H1 (cell line): ENCODE measurements around the gene CEP95. TPM values are rescaled to one million over a fixed set of nuclear protein-coding genes. Genes with fewer than 3 reads are reported as not detected.

ENCODE experiments used
- CTCF ChIA-PET: fragments of 300-600 bp; sonication (Branson Sonifier 250); formaldehyde crosslinking; loops from one replicate; lab custom pipeline; 2021; ENCODE audit not compliant: partially characterized antibody; lab: Charles Lee
- POLR2A ChIA-PET: fragments of 300-600 bp; sonication (Branson Sonifier 250); formaldehyde crosslinking; loops from one replicate; lab custom pipeline; 2021; ENCODE audit warnings: inconsistent platforms; ENCODE audit not compliant: partially characterized antibody; lab: Charles Lee
- DNase-seq, 2 experiments: peaks; one replicate each; pipeline versions ENCODE4 v3.0.0 to v3.0.0-alpha.2; 2010 to 2022; ENCODE audit warnings: low spot score in 2 of 2, low read depth in 1 of 2, mixed read lengths in 1 of 2
- FAIRE-seq: peaks from 2 replicates; lab custom pipeline; 2011; peaks lifted over from hg19 to GRCh38; lab: Jason Lieb, UNC
- H2AFZ ChIP-seq: 2 replicates; pipeline ENCODE4 v1.8.1; 2012; ENCODE audit warnings: low read length, inconsistent platforms
- H2AK5ac ChIP-seq: 2 replicates; pipeline ENCODE4 v1.6.1; 2013; ENCODE audit warnings: low read depth, low read length
- H2BK120ac ChIP-seq: replicated peaks from 2 replicates; pipeline ENCODE3; 2013; ENCODE audit warnings: low read depth, low read length, inconsistent platforms
- H2BK12ac ChIP-seq: 2 replicates; pipeline ENCODE4 v1.6.1; 2013; ENCODE audit warnings: low read depth, low read length
- H2BK15ac ChIP-seq: 2 replicates; pipeline ENCODE4 v1.6.1; 2013; ENCODE audit warnings: low read length
- H2BK20ac ChIP-seq: 2 replicates; pipeline ENCODE4 v1.6.1; 2013; ENCODE audit warnings: low read length
- H2BK5ac ChIP-seq: 2 replicates; pipeline ENCODE4 v1.6.1; 2013; ENCODE audit warnings: low read depth, low read length
- H3K14ac ChIP-seq: 2 replicates; pipeline ENCODE4 v1.6.1; 2013; ENCODE audit warnings: inconsistent platforms; ENCODE audit not compliant: insufficient read length
- H3K18ac ChIP-seq: 2 replicates; pipeline ENCODE4 v1.6.1; 2013; ENCODE audit warnings: low read length; ENCODE audit errors: extremely low read depth
- H3K23ac ChIP-seq: 2 replicates; pipeline ENCODE4 v1.6.1; 2013; ENCODE audit warnings: inconsistent platforms; ENCODE audit not compliant: insufficient read length
- H3K23me2 ChIP-seq: 2 replicates; pipeline ENCODE4 v1.6.1; 2013; ENCODE audit warnings: low read depth, low read length
- H3K27ac ChIP-seq: 2 replicates; pipeline ENCODE4 v1.6.1; 2011; ENCODE audit warnings: low read depth, low read length, inconsistent platforms
- H3K27me3 ChIP-seq, 4 experiments: replicated peaks in 1 of 4; 1 replicate in 1 of 4; 2 replicates in 3 of 4; pipeline versions ENCODE4 v1.6.1 to v1.8.1; 2011 to 2013; ENCODE audit warnings: low read length in 3 of 4, mild to moderate bottlenecking in 3 of 4, inconsistent platforms in 2 of 4, mixed read lengths in 2 of 4, moderate library complexity in 1 of 4; ENCODE audit not compliant: control insufficient read depth in 3 of 4, insufficient read depth in 3 of 4; ENCODE audit errors: extremely low read depth in 1 of 4
- H3K36me3 ChIP-seq, 4 experiments: 2 replicates each; pipeline versions ENCODE4 v1.6.1 to v1.8.1; 2011 to 2013; ENCODE audit warnings: mild to moderate bottlenecking in 4 of 4, low read length in 3 of 4, moderate library complexity in 2 of 4, control low read depth in 1 of 4, inconsistent platforms in 1 of 4; ENCODE audit not compliant: insufficient read depth in 4 of 4, control insufficient read depth in 2 of 4
- H3K4ac ChIP-seq: replicated peaks from 2 replicates; pipeline ENCODE3; 2013; ENCODE audit warnings: low read length, low read depth, mixed read lengths, inconsistent platforms; ENCODE audit not compliant: insufficient read length
- H3K4me1 ChIP-seq, 4 experiments: replicated peaks in 1 of 4; 1 replicate in 1 of 4; 2 replicates in 3 of 4; pipeline versions ENCODE4 v1.6.1 to v1.8.1; 2011 to 2013; ENCODE audit warnings: low read length in 3 of 4, inconsistent platforms in 2 of 4, mixed read lengths in 1 of 4; ENCODE audit not compliant: insufficient read depth in 4 of 4, control insufficient read depth in 3 of 4
- H3K4me2 ChIP-seq, 2 experiments: 2 replicates each; pipeline versions ENCODE4 v1.6.1 to v1.8.1; 2011 to 2013; ENCODE audit warnings: low read depth in 2 of 2, low read length in 2 of 2, control low read depth in 1 of 2, inconsistent platforms in 1 of 2, mild to moderate bottlenecking in 1 of 2; ENCODE audit not compliant: insufficient read depth in 1 of 2
- H3K4me3 ChIP-seq, 4 experiments: fragments of 200-600, 300-600 bp in 1 of 4; sonication (generic), shearing (Covaris generic), sonication (Bioruptor Twin) in 1 of 4; 2 replicates each; pipeline versions ENCODE4 v1.5.1 to v1.8.1; 2011 to 2016; ENCODE audit warnings: low read length in 4 of 4, low read depth in 3 of 4, control low read depth in 2 of 4, inconsistent platforms in 2 of 4, mild to moderate bottlenecking in 2 of 4, mixed read lengths in 1 of 4, moderate library complexity in 1 of 4; ENCODE audit not compliant: insufficient read depth in 2 of 4; ENCODE audit errors: extremely low read depth in 1 of 4
- H3K56ac ChIP-seq: replicated peaks from 2 replicates; pipeline ENCODE3; 2013; ENCODE audit warnings: low read depth, mild to moderate bottlenecking, mixed read lengths, low read length, inconsistent platforms; ENCODE audit not compliant: insufficient read length
- H3K79me1 ChIP-seq: 2 replicates; pipeline ENCODE4 v1.6.1; 2013; ENCODE audit warnings: low read depth, low read length, control low read depth
- H3K79me2 ChIP-seq, 2 experiments: 2 replicates each; pipeline versions ENCODE4 v1.6.1 to v1.8.1; 2012 to 2013; ENCODE audit warnings: low read length in 2 of 2, mild to moderate bottlenecking in 2 of 2, inconsistent platforms in 1 of 2; ENCODE audit not compliant: insufficient read depth in 2 of 2, control insufficient read depth in 1 of 2
- H3K9ac ChIP-seq, 4 experiments: replicated peaks in 1 of 4; 1 replicate in 1 of 4; 2 replicates in 3 of 4; pipeline versions ENCODE4 v1.6.1 to v1.8.1; 2011 to 2013; ENCODE audit warnings: low read depth in 3 of 4, low read length in 3 of 4, control low read depth in 2 of 4, mild to moderate bottlenecking in 2 of 4, moderate library complexity in 2 of 4, inconsistent platforms in 1 of 4; ENCODE audit errors: extremely low read depth in 1 of 4
- H3K9me3 ChIP-seq, 2 experiments: 2 replicates each; pipeline versions ENCODE4 v1.6.1 to v1.8.1; 2012 to 2013; ENCODE audit warnings: mild to moderate bottlenecking in 2 of 2, moderate library complexity in 2 of 2, control low read depth in 1 of 2, inconsistent platforms in 1 of 2, low read depth in 1 of 2, low read length in 1 of 2, mixed read lengths in 1 of 2; ENCODE audit not compliant: insufficient read depth in 2 of 2
- H4K20me1 ChIP-seq, 2 experiments: replicated peaks in 1 of 2; 2 replicates each; pipeline versions ENCODE3 to v1.8.1; 2011 to 2013; ENCODE audit warnings: inconsistent platforms in 2 of 2, low read length in 2 of 2, mild to moderate bottlenecking in 1 of 2; ENCODE audit not compliant: insufficient read depth in 2 of 2, control insufficient read depth in 1 of 2
- H4K5ac ChIP-seq: 2 replicates; pipeline ENCODE4 v1.6.1; 2013; ENCODE audit warnings: low read length, low read depth, mixed read lengths, inconsistent platforms; ENCODE audit not compliant: insufficient read length
- H4K8ac ChIP-seq: 2 replicates; pipeline ENCODE4 v1.8.0; 2013; ENCODE audit warnings: mild to moderate bottlenecking, moderate library complexity, low read length, inconsistent platforms; ENCODE audit not compliant: insufficient read depth; ENCODE audit errors: extremely low read depth
- H4K91ac ChIP-seq: replicated peaks from 2 replicates; pipeline ENCODE3; 2013; ENCODE audit warnings: low read length, mixed read lengths, inconsistent platforms; ENCODE audit not compliant: insufficient read length
- MAFK ChIP-seq: IDR thresholded peaks from 2 replicates; pipeline ENCODE4 v1.6.1; 2012; ENCODE audit warnings: low read depth, mild to moderate bottlenecking, improper control_type of control experiment, low read length
- RFX5 ChIP-seq: IDR thresholded peaks from 2 replicates; pipeline ENCODE4 v1.6.1; 2011; ENCODE audit warnings: low read depth, low read length, improper control_type of control experiment, borderline replicate concordance
- WGBS, 2 experiments: shearing (Covaris generic) in 1 of 2; methylation state at CpG; one replicate each; pipeline versions ENCODE4 v1.1.6 to v1.1.7; 2013 to 2015; ENCODE audit warnings: low lambda C conversion rate in 2 of 2, mixed read lengths in 2 of 2, inconsistent platforms in 1 of 2, low coverage in 1 of 2, missing lambda C conversion rate in 1 of 2; ENCODE audit not compliant: insufficient replicate concordance in 2 of 2, insufficient coverage in 1 of 2, insufficient read length in 1 of 2; ENCODE audit errors: extremely low coverage in 1 of 2, missing lambda C conversion rate in 1 of 2; 5-methylcytosine and 5-hydroxymethylcytosine counted together
- polyA plus RNA-seq, 7 experiments: library from polyadenylated mRNA; depleted of rRNA in 3 of 7; stranded (reverse) in 5 of 7; unstranded in 2 of 7; fragments of >200 nt in 5 of 7; fragments of 200-250 nt in 2 of 7; gene quantifications; 1 replicate in 5 of 7; 2 replicates in 1 of 7; 4 replicates in 1 of 7; pipeline versions ENCODE4 v1.2.1 to v1.2.3, GENCODE V29; 2011 to 2013; ENCODE audit warnings: missing spikeins in 2 of 7, mixed read lengths in 2 of 7
- total RNA-seq: library from RNA; stranded (reverse); fragmentation: NEBNext Ultra II Directional; extraction: Animal tissue kit (Norgen Biotek cat#: 25700); gene quantifications from 2 replicates; pipeline ENCODE4 v1.2.1, GENCODE V29; 2021
- TF ChIP-seq, protein P1 (sequence below), 3 experiments: IDR thresholded peaks; 1 replicate in 2 of 3; 2 replicates in 1 of 3; pipeline versions ENCODE4 v1.5.1 to v1.6.1; 2011; ENCODE audit warnings: low read length in 3 of 3, mild to moderate bottlenecking in 3 of 3, inconsistent platforms in 2 of 3, low read depth in 1 of 3, moderate library complexity in 1 of 3; ENCODE audit not compliant: insufficient read depth in 1 of 3; ENCODE audit errors: control extremely low read depth in 1 of 3

CEP95 gene
- total and polyA plus RNA-seq, 2 of the 8 experiments (the other 6 are each of a cell fraction or from before 2014, with no cell fraction given), result 22.3 to 51.5 TPM

DNA sequence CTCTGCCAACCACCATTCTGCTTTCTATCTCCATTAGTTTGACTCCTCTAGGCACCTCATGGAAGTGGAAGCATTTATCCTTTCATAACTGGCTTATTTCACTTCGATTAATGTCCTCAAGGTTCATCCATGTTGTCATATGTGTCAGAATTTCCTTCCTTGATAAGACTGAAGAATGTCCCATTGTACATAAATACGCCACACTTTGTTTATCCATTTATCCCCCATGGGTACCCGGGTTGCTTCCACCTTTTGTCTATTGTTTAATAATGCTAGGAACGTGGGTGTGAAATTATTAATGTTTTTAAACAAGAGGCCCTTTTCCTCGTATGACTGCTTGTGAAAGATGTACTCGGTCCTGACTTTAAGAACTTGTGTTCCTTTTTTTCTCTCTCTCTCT is 45.0 kb upstream of the CEP95 start:
- Histone ChIP-seq H3K9me3 (no peaks in the 10 kb centered on the region), H2BK20ac (no peak overlapping the region), H2BK120ac (no peak overlapping the region), H3K56ac (no peak overlapping the region), H2BK15ac (no peak overlapping the region), H3K36me3 (no peaks in the 10 kb centered on the region), H2BK5ac (no peak overlapping the region), H3K14ac (no peak overlapping the region), H3K27me3 (no peaks in the 10 kb centered on the region; a peak in 1 of 7 replicates), H2BK12ac (no peak overlapping the region), H4K91ac (no peak overlapping the region), H2AK5ac (no peak overlapping the region), H2AFZ (no peak overlapping the region), H3K79me1 (no peaks in the 10 kb centered on the region), H3K4me1 (no peaks in the 10 kb centered on the region), H3K9ac (no peak overlapping the region), H4K5ac (no peak overlapping the region), H3K4me3 (no peak overlapping the region), H4K8ac (no peak overlapping the region), H3K79me2 (no peaks in the 10 kb centered on the region), H4K20me1 (no peaks in the 10 kb centered on the region), H3K4me2 (no peak overlapping the region), H3K18ac (no peak overlapping the region), H3K4ac (no peak overlapping the region), H3K27ac (no peak overlapping the region), H3K23ac (no peak overlapping the region), H3K23me2 (no peaks in the 10 kb centered on the region)
- DNase-seq (no peak), FAIRE-seq (no peak)
- ChIA-PET CTCF (no interaction called here), POLR2A (no interaction called here)
- WGBS, 2 experiments, result 90% methylated on average over 6 of the region's 6 CpGs; no CpG with 5 or more reads in 1 of the 2 experiments
- TF ChIP-seq RFX5 (no peak), MAFK (no peak)
- TF ChIP-seq, protein P1, sequence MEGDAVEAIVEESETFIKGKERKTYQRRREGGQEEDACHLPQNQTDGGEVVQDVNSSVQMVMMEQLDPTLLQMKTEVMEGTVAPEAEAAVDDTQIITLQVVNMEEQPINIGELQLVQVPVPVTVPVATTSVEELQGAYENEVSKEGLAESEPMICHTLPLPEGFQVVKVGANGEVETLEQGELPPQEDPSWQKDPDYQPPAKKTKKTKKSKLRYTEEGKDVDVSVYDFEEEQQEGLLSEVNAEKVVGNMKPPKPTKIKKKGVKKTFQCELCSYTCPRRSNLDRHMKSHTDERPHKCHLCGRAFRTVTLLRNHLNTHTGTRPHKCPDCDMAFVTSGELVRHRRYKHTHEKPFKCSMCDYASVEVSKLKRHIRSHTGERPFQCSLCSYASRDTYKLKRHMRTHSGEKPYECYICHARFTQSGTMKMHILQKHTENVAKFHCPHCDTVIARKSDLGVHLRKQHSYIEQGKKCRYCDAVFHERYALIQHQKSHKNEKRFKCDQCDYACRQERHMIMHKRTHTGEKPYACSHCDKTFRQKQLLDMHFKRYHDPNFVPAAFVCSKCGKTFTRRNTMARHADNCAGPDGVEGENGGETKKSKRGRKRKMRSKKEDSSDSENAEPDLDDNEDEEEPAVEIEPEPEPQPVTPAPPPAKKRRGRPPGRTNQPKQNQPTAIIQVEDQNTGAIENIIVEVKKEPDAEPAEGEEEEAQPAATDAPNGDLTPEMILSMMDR (IDR thresholded peaks at IDR 0.05; ENCODE audit: control extremely low read depth in 1 of 3, insufficient read depth in 1 of 3, low read depth in 1 of 3, low read length in 3 of 3), result no peak
